ENCODE results near the gene ZBTB20.

Gene ZBTB20

DNA sequence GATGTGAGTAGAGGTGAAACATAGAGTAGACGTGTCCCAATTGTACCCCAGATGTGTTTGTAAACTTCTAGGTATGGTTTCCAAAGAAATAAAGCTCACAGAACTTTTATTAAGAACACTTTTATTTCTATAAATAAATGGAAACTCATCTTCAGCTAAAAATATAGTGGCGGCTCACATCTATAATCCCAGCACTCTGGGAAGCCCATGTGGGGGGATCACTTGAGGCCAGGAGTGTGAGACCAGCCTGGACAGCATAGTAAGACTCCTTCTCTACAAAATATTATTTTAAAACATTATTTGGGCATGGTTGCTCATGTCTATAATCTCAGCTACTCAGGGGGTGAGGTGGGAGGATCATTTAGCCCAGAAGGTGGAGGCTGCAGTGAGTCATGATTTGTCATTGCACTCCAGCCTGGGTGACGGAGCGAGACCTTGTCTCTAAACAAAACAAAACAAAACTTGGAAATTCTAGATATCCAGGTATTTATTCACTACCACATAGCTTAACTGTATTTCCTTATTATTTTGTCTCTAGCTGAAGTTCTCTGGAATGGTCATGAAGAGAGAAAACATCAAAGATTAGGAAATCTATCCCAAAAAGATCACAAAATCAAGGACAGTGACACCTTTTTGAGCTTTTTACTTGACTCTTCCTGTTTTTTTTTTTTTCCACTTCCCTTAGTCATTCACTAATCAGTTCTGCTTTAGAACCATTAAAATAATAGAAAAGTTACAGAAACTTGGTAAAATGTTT is 595.1 kb downstream of the ZBTB20 start:
- FAIRE-seq, result peak; percentile 94
- peak; percentile 79 for DNase-seq (ENCODE audit: low spot score)

DNA sequence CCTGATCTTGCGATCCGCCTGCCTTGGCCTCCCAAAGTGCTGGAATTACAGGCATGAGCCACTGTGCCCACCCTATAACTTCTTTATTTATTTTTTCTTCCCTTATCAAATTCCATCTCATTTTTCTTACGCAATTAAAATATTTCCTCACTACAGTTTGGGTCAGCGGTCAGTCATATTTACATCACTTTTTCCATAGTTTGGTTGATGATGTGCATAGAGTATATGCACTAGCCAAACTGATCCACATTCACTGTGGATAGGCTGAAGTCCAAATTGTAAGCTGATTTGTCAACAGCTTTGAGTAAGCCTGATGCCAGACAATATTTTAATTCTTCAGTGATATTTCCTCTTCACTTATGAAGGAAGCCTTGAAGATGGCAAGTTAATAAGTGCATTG is 596.9 kb downstream of the ZBTB20 start:
- no peak for DNase-seq (ENCODE audit: low spot score)
- FAIRE-seq, result no peak

DNA sequence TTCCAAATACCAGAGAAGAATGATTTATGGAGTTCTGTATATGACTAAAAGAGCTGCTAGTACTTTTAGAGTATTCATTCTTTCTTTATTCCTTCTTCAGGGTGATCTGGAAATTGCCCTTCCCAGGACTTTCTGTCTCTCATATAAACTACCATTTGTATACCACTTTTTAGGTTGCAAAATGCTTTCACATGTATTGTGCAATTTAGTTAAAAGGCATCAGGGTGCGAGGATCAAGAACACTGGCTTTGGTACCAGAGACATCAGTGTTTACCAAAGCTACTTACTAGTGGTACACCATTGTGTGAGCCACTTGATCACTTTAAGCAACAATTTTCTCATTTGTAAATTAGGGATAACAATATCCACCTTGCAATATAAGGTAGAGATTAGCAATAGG is 601.9 kb downstream of the ZBTB20 start:
- FAIRE-seq (no peak), DNase-seq (ENCODE audit: low spot score) (no peak)

DNA sequence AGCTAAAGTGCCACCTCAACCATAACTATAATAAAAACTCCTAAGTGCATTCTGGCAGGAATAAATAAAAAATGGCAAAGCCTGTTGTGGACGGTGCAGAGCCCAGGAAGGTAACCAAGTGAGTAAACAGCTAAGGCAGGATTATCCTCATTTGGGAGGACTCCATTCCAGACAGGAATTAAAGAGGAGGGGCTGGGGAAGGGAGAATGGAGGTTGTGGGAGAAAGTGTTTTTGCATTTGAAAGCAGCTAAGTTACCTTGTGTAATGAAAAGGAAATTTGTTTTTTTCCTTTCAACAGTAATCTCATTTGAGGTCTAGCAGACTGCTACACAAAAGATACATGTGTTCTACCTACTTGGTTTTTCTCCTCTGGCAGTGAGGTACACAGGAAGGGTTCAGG is 604.7 kb downstream of the ZBTB20 start:
- FAIRE-seq (no peak), DNase-seq (ENCODE audit: low spot score) (no peak)

DNA sequence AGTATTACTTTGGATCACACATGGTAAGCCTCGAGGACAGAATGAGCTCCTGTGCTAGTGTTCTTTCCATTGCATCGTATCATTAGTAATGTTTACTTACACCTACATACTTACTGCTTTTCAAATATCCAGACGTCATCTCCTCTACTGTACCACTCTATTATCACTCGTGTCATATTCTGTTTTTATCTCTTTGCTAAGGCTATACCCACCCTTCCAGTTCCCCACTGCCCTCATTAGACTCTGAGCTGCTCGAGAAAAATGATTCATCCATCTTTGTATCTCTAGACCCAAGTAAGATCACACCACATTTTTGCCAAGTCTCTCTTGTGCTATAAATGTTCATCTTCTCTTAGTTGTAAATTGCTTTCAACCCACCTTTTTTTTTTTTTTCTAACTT is 607.6 kb downstream of the ZBTB20 start:
- no peak for FAIRE-seq
- no peak for DNase-seq (ENCODE audit: low spot score)

DNA sequence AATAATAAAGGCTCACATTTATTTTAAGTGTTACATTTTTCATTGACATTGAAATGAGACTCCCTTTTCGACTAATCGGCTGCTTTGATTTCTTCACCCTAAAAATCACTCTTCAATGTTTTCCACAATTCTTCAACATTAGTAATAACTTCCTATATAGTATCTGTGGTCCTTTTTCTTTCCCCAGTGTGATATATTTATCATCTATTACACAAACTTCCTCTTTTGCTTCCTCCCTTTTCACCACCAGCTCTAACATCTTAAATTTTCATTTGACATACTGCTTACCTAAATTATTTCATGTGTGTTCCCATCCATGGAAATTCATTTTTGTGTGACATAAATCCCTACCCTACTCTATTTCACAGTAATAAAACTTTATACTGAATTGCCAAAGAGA is 608.9 kb downstream of the ZBTB20 start:
- FAIRE-seq, result no peak
- DNase-seq (ENCODE audit: low spot score), result no peak

DNA sequence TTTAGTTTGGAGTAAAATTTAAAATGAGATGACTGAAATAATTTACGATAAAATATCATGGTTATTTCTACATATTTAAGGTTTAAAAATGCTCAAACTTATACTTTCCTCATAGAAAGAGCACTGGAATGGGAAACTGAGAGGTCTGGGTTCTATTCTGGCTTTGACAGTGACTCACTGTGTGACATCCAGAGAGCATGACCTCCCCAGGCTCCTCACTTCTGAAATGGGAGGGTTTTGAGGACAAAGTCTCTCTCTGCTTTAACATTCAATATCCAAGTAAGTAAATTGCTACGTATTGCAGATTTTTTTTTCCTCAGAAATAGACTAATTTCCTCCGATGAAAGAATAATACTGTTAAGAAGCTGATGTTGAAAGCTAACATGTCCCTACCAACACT is 618.6 kb downstream of the ZBTB20 start:
- FAIRE-seq, result no peak

DNA sequence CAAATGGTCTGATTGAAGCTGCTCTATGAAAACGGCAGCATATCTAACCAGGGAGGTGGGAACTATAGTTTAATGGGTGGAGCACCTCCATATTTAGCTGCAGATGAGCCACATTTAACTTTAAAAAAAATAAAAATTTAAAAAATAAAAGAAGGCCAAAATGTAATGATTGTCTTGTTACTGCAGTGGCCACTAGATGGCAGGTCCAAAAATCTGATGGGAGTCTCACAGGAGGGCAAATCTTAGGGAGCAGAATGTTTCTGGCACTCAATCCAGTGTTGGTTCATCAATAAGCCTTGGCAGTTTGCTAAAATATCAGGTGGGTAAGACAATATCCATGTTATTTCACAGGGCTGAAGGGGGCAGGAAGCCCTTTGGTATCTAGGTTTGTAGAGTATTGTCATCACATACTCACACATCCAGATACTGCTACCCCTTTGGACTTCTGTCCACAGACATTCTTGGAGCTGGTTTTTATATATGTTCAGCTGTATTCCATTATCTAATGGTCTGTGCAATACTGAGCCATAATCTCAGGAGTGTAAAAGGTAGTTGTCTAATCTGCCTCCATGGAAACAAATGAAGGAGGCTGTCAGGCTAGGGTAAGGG is 619.9 kb downstream of the ZBTB20 start:
- FAIRE-seq (no peak), DNase-seq (ENCODE audit: low spot score) (no peak)

More for the DNA sequence above, 618.6 kb downstream of the ZBTB20 start:
- no peak for DNase-seq (ENCODE audit: low spot score)

DNA sequence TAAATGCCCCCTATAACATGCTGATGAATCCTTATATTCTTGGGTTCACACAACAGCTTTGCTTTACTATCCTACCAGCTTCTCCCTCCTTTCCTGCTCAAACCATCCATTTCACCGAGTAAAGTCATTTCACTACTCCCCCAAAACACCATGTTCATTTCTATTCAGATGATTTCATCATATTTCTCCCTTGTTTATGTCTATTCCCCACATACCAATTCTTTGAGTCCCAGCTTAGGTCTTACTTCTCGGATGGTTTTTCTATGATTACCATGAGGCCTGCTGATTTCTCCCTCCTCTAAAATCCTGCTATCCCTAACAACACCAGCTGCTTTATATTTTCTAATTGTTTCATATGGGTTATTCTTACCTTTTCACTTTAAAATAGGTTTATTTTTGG is 621.8 kb downstream of the ZBTB20 start:
- FAIRE-seq, result no peak
- DNase-seq (ENCODE audit: low spot score), result no peak

DNA sequence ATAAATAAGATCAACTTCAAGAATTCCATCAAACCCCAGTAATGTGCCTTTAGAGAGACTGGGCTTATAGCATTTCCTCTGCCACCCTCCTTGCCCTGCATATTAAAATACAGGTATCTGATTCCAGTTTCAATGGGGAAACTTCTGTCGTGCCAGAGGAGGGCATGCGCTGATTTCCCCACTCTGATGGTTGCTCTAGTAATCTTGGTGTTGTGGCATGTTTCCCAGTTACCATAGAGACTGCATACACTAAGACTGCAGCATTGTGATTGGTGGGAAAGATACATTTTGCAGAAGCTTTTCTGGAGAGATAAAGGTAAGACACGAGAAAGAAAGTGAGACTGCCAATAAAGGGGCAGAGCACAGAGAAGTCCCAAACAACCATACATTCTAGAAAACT is 627.7 kb downstream of the ZBTB20 start:
- DNase-seq (ENCODE audit: low spot score) (no peak), FAIRE-seq (no peak)

DNA sequence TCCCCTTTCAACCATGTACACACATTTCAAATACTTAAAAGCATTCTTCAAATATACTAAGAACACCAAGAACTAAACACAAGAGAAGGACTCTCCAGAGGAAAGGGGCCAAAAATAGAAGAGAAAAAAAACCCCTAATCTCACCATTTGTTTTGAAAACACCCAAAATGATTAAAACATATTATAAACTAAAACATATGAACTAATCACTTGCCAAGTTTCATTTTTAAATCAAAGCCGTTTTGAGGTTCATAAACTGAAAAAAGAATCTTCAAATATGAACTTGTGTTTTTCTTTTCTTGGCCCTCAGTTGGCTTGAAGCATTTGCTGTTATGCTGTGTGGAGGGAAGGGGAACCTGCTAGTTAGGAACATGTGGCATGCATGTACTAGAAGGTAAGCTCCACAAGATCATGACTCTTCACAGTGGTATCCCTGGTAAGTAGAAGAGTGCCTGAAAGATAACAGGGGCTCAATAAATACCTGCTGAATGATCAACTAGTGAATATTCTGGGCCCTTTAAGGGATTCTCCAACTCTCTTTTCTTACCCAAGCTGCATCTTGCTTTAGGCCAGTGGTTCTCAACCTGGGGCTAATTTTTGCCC is 628.8 kb downstream of the ZBTB20 start:
- no peak for FAIRE-seq
- no peak for DNase-seq (ENCODE audit: low spot score)

DNA sequence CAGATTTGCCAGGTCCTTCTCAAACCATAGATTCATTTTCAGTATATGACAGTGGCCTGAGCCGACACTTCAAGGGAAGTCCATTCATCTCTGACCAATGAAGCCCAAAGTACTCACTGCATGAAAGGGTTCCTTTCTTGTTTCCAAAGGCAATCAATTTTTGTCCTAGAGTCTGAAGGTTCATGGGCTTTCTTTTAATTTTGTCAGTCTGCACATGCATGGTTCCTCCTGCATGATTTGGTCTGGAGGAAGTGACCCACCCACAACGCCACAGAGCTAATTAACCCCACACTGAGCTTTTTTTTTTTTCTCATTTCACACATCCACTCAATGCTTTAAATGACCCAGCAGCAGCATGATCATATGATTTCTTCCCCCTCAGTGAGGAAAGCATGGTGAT is 636.9 kb downstream of the ZBTB20 start:
- FAIRE-seq, result no peak
- DNase-seq (ENCODE audit: low spot score), result no peak

DNA sequence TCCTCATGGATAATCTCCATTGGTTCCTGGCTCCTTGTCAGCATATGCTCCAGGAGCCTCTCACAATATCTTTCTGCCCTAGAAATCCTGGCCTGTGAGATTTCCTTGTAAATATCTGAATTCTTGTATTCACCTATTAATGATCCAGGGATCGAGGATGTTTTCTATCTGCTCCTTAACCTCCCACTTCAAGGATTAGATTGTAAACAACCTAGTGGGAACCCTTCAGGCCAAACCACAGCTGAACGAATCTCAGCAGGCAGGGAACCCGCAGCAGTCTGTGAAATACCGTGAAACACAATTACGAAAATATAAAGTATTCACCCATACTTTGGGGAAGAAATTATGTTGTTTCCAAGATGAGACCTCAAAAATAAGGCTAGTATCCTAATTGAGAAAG is 637.3 kb downstream of the ZBTB20 start:
- DNase-seq (ENCODE audit: low spot score) (no peak), FAIRE-seq (no peak)

DNA sequence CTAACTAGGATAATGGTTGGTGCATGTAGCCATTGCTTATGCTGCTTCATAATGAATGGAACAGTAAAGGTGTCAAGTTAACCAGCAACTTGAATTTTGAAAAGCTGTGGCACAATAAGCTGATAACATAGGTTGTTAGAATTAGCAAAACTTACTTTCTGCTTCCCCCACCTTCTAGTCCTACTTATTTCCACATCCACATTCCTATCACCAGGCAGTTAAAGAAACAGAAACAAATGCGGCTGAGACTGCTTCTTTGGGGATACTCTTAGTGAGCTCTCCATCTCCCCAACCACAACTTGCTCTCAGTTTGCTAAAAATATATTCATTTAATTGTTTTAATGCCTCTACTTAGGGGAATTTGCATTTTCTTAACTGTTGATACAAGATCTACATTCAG is 638.1 kb downstream of the ZBTB20 start:
- no peak for DNase-seq (ENCODE audit: low spot score)
- FAIRE-seq, result no peak

DNA sequence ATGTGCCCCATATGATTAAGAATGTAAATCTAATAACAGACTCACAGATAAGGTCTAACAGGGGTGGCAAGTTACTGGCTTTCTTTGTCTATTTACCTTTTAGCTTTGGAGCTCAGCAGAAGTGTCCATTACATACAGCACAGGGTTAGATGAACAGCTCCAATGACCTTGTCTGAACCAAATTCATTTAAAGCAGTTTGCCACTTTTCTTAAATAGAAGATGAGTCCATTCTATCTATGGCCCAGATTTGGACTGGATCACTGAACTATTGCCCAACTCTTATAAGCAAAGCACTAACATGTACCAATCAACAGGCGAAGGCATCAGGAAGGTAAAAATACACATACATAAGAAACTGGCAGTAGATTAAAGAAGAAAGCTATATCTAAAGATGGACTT is 638.9 kb downstream of the ZBTB20 start:
- FAIRE-seq (no peak), DNase-seq (ENCODE audit: low spot score) (no peak)

DNA sequence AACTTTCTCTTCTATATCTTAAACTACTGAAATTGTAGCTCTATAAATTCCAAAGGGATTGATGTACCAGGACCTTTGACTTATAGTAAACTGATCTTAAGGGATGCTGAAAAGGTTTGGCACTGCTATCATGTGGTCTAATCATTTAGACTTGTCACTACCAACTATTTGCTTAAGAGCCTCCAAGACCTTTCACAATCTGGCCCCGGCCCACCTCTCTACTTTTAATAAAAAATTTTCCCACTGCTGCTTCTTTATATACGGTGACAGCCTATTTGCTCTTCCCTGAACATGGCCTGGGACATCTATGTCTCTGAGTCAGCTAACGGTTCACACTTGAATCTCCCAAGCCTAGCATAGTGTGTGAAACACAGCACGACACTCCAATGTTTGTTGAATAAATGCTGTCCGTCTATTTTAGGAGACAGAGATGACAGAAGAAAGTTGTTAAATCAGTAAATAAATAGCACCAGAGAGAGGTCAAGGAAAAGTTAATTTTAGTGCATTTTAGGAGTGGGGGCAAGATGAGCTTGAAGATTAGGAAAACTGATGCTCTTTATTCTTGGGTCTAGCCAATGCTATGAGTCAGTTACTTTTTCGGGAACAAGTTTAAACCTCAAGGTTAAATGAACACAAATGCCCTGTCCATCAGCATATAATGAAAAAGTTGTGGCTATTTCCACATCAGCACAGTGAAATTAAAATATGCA is 640.3 kb downstream of the ZBTB20 start:
- peak; percentile 85 for FAIRE-seq
- DNase-seq (ENCODE audit: low spot score), result peak; percentile 68

DNA sequence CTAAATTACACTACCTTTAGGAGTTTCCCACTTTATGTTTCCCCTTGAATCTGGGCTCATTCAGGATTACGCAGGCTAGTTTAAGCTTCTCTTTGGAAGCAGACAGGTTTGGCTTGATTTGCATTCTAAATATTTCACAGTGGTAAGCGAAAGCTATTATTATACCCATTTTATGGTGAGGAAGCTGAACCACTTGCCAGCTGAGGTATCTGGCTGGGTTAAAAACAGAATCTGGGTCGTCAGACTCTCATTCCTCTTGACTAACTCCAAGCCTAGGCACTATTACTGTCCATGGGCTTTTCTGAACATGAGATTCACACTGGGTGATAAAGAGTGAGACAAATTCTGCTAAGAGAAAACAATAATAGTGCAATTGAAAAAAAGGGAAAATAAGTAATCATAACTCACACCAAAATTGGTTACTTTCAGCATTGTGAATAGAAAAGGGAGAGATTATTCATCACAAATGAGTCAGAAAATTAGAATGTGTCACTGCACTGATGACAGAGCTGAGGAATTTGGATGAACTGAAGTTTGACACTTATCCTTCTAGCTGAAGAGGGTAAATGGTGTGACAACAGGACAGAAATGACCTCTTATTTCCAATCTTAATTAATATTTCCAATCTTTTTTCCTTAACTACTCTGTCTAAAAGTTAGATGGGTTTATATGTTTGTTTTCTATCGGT is 642.0 kb downstream of the ZBTB20 start:
- DNase-seq (ENCODE audit: low spot score), result peak; percentile 64

DNA sequence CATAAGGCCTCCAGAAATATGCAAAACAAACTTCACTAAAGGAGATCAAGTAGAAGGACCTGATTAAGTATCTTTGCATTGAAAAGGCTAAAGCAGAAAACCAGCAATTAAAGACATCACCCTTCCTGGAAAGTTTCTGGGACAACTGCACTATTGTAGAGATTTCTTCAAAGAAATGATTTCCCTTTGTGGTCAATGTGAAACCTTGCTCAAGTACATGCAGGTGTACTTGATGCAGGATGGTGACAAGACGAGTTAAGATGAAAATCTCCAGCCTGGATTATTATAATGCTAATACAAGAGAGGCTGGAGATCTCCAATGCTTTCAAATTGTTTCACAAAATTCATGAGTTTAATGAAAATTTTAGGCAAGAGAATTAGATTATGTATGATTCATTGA is 644.9 kb downstream of the ZBTB20 start:
- FAIRE-seq (no peak), DNase-seq (ENCODE audit: low spot score) (no peak)

More for the DNA sequence above, 642.0 kb downstream of the ZBTB20 start:
- FAIRE-seq, result peak; percentile 94

DNA sequence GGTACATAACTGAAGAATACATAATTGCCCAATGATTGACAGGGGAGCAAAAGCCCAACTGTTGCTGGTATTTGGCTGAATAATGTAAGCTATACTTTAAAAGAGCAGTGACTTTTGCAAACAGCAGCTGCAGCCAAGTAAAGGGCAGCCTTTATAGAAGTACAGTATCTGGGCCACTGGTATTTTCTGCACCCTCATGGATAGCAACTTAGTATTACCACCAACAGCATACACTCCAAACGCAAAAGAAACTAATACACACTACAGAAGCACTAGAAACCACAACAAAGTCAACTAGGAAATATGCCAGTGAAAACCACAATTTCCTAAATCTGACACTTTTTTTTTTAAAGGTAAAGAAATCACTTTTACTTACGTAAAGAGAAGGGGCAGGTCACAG is 647.1 kb downstream of the ZBTB20 start:
- FAIRE-seq (peak; percentile 79), DNase-seq (ENCODE audit: low spot score) (peak; percentile 54)

DNA sequence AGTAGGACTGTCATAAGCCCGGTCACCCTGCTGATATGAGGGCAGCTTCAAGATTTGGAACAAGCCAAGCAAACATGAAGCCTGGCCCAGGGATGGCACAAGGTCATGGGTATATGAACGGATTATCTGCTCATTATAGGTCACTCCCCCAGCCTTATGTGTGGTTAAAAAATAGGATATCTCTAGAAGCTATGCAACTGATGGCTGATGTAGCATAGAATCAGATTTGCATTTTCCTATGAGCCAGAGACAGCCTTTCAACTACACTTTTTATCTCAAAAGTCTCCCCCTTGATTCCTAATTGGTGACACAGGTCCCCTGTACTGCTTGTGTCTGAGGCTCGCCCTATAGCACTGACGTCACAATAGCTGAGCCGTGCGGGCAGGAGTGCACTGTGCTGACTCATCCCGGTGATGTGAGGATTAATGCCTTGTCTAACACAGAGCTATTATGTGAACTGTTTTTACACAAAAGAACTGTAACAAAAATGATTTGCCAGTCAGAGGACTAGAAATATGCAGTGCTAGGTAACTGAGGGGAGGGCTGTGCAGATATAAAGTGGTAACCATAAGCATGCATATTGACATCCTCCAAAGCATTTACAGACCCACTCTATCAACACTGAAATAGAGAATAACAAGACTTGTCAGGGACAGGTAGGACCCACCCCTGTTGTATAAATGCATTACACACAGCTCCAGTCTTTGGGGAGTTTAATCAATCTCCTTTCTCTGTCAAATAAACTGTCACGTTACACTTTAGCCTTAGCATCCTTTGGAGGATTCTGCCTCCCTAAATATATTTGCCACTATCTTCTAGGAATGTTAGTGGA is 648.3 kb downstream of the ZBTB20 start:
- peak; percentile 79 for DNase-seq (ENCODE audit: low spot score)
- peak; percentile 84 for FAIRE-seq

DNA sequence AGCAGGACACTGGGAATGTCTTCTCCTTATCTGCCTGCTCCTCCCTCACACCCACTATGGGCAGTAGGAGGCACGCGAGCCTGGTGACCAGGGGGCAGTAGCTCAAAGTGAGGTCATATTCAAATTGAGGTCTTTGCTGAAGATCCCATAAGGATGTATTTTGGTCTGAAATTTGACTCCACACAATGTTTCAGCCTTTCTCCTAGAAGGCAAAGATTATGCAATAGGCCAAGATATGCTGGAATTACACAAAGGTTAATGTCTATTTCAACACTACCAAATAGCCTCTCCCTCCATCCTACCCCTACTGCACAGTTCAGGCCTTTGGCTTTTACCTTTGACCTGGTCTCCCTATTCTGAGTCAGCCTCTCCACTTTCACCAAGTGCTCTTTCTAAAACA is 650.2 kb downstream of the ZBTB20 start:
- no peak for DNase-seq (ENCODE audit: low spot score)
- no peak for FAIRE-seq
